Fibroblast of lung (primary cell): ENCODE data around the gene PLD5. TPM values are rescaled to one million over a fixed set of nuclear protein-coding genes. Genes with fewer than 3 reads are reported as not detected.

Source experiments
- DNase-seq, 2 donors: peaks; one replicate each; pipeline versions ENCODE4 v3.0.0 to v3.0.0-alpha.2; 2010; ENCODE audit warnings: low read depth in 2 of 2
- H2AFZ ChIP-seq: 2 replicates; pipeline ENCODE4 v1.5.1; 2012; ENCODE audit warnings: low read length, control low read depth, inconsistent platforms
- H3K27ac ChIP-seq: 2 replicates; pipeline ENCODE4 v1.5.1; 2011; ENCODE audit warnings: low read length, control low read depth; ENCODE audit not compliant: insufficient read depth
- H3K27me3 ChIP-seq: 2 replicates; pipeline ENCODE4 v1.5.1; 2011; ENCODE audit warnings: mild to moderate bottlenecking, low read length; ENCODE audit not compliant: control insufficient read depth, insufficient read depth
- H3K36me3 ChIP-seq: 2 replicates; pipeline ENCODE4 v1.5.1; 2011; ENCODE audit warnings: low read length; ENCODE audit not compliant: control insufficient read depth, insufficient read depth
- H3K4me1 ChIP-seq: 2 replicates; pipeline ENCODE4 v1.5.1; 2011; ENCODE audit warnings: low read length; ENCODE audit not compliant: control insufficient read depth, insufficient read depth; ENCODE audit errors: extremely low read depth
- H3K4me2 ChIP-seq: 2 replicates; pipeline ENCODE4 v1.5.1; 2011; ENCODE audit warnings: low read length, control low read depth; ENCODE audit not compliant: insufficient read depth; ENCODE audit errors: extremely low read depth
- H3K4me3 ChIP-seq, 4 experiments: fragments of 200-600 bp in 1 of 4; sonication (generic) in 1 of 4; replicated peaks in 1 of 4; 2 replicates each; pipeline ENCODE4 v1.5.1; 2011 to 2016; ENCODE audit warnings: low read length in 4 of 4, low read depth in 3 of 4, mild to moderate bottlenecking in 3 of 4, control low read depth in 2 of 4, inconsistent platforms in 1 of 4, mixed read lengths in 1 of 4; ENCODE audit not compliant: insufficient read depth in 1 of 4; ENCODE audit errors: control extremely low read depth in 1 of 4
- H3K79me2 ChIP-seq: 2 replicates; pipeline ENCODE4 v1.5.1; 2012; ENCODE audit warnings: mild to moderate bottlenecking, low read length, inconsistent platforms; ENCODE audit not compliant: control insufficient read depth, insufficient read depth
- H3K9ac ChIP-seq: 2 replicates; pipeline ENCODE4 v1.5.1; 2011; ENCODE audit warnings: mild to moderate bottlenecking, low read length, control low read depth; ENCODE audit not compliant: insufficient read depth
- H3K9me3 ChIP-seq: 2 replicates; pipeline ENCODE4 v1.5.1; 2012; ENCODE audit warnings: low read depth, low read length; ENCODE audit not compliant: control insufficient read depth, insufficient read depth
- H4K20me1 ChIP-seq: 2 replicates; pipeline ENCODE4 v1.5.1; 2011; ENCODE audit warnings: low read length; ENCODE audit not compliant: control insufficient read depth, insufficient read depth; ENCODE audit errors: extremely low read depth
- CTCF ChIP-seq, 2 donors: IDR thresholded peaks in 1 of 2; conservative IDR thresholded peaks in 1 of 2; 1 replicate in 1 of 2; 2 replicates in 1 of 2; pipeline ENCODE4 v1.5.1; 2011 to 2012; ENCODE audit warnings: low read length in 2 of 2, control low read depth in 1 of 2, inconsistent platforms in 1 of 2, low read depth in 1 of 2, mild to moderate bottlenecking in 1 of 2
- EZH2 ChIP-seq: IDR thresholded peaks from 2 replicates; pipeline ENCODE4 v1.5.1; 2012; ENCODE audit warnings: low read length, control low read depth, mild to moderate bottlenecking; ENCODE audit errors: missing control alignments
- polyA plus RNA-seq, 2 donors: library from polyadenylated mRNA; depleted of rRNA in 1 of 2; stranded (reverse) in 1 of 2; unstranded in 1 of 2; fragments of >200 nt; gene quantifications; 2 replicates each; pipeline ENCODE4 v1.2.1, GENCODE V29; 2011 to 2012; ENCODE audit warnings: missing spikeins in 1 of 2
- total RNA-seq: library from RNA; depleted of rRNA; stranded (reverse); fragments of >200 nt; gene quantifications from 2 replicates; pipeline ENCODE4 v1.2.1, GENCODE V29; 2014

PLD5 gene
- total and polyA plus RNA-seq, 2 donors (not counting 1 experiment from before 2014, with no cell fraction given), result under 0.01 to 0.02 TPM

GRCh38 chr1:242133351-242133750, 391.1 kb downstream of the PLD5 start:
- H3K4me1 ChIP-seq, result no peaks in the 10 kb centered on the region
- H3K79me2 ChIP-seq, result no peaks in the 10 kb centered on the region
- H3K9ac ChIP-seq, result no peak overlapping the region
- H3K27me3 ChIP-seq, result no peaks in the 10 kb centered on the region
- H3K4me3 ChIP-seq, result no peak overlapping the region
- H2AFZ ChIP-seq, result no peak overlapping the region
- no peak for DNase-seq
- TF ChIP-seq EZH2 (no peak), CTCF (conservative IDR thresholded peaks at IDR 0.05 in 1 of 2, IDR thresholded peaks at IDR 0.05 in 1 of 2; ENCODE audit: low read depth in 1 of 2, low read length in 2 of 2) (no peak)
- no peaks in the 10 kb centered on the region for H3K9me3 ChIP-seq
- H4K20me1 ChIP-seq, result no peaks in the 10 kb centered on the region
- H3K4me2 ChIP-seq, result no peak overlapping the region
- H3K36me3 ChIP-seq, result no peaks in the 10 kb centered on the region
- H3K27ac ChIP-seq, result no peak overlapping the region

GRCh38 chr1:242132121-242132817, 392.2 kb downstream of the PLD5 start:
- DNase-seq, result no peak
- H3K9me3 ChIP-seq, result no peaks in the 10 kb centered on the region
- no peaks in the 10 kb centered on the region for H3K79me2 ChIP-seq
- no peaks in the 10 kb centered on the region for H3K27me3 ChIP-seq
- TF ChIP-seq EZH2, result no peak
- no peak for TF ChIP-seq CTCF (conservative IDR thresholded peaks at IDR 0.05 in 1 of 2, IDR thresholded peaks at IDR 0.05 in 1 of 2; ENCODE audit: low read depth in 1 of 2, low read length in 2 of 2)
- no peak overlapping the region for H3K27ac ChIP-seq
- H3K9ac ChIP-seq, result no peak overlapping the region
- H3K36me3 ChIP-seq, result no peaks in the 10 kb centered on the region
- no peaks in the 10 kb centered on the region for H3K4me1 ChIP-seq
- no peaks in the 10 kb centered on the region for H4K20me1 ChIP-seq
- no peak overlapping the region for H3K4me2 ChIP-seq
- no peak overlapping the region for H2AFZ ChIP-seq
- H3K4me3 ChIP-seq, result no peak overlapping the region

- H3K4me2 ChIP-seq, result no peak overlapping the region
- peak in 1 of 2 donors; percentile 5 for DNase-seq
- no peaks in the 10 kb centered on the region for H3K79me2 ChIP-seq
- TF ChIP-seq EZH2, result no peak
- TF ChIP-seq CTCF (conservative IDR thresholded peaks at IDR 0.05 in 1 of 2, IDR thresholded peaks at IDR 0.05 in 1 of 2; ENCODE audit: low read depth in 1 of 2, low read length in 2 of 2), result no peak
- no peaks in the 10 kb centered on the region for H3K9me3 ChIP-seq
- H3K4me3 ChIP-seq, result no peak overlapping the region
- no peak overlapping the region for H2AFZ ChIP-seq
- no peak overlapping the region for H3K9ac ChIP-seq
- H3K27ac ChIP-seq, result no peak overlapping the region
- H4K20me1 ChIP-seq, result no peaks in the 10 kb centered on the region
- H3K36me3 ChIP-seq, result no peaks in the 10 kb centered on the region
- H3K4me1 ChIP-seq, result no peaks in the 10 kb centered on the region
- H3K27me3 ChIP-seq, result no peaks in the 10 kb centered on the region
Measured at GRCh38 chr1:242128951-242129502, 395.5 kb downstream of the PLD5 start.
